Activated CD8-positive, alpha-beta memory T cell treated with anti-CD3 and anti-CD28 coated beads for 48 hours (primary cell): ENCODE measurements around the gene RNF115.

Experiments used
- DNase-seq, 3 experiments: peaks; one replicate each; pipeline ENCODE4 v3.0.0-alpha.2; 2020; ENCODE audit warnings: low read depth in 2 of 3, low spot score in 2 of 3

The RNF115 gene

GRCh38 chr1:145707183-145707867 lies 116.6 kb downstream of the RNF115 start, which contains the start of gene PDZK1:
PDZK1 (minus strand) TSS chr1:145707368; CDS start chr1:145688021, 19,347 bp downstream.
- DNase-seq = no peak

DNA sequence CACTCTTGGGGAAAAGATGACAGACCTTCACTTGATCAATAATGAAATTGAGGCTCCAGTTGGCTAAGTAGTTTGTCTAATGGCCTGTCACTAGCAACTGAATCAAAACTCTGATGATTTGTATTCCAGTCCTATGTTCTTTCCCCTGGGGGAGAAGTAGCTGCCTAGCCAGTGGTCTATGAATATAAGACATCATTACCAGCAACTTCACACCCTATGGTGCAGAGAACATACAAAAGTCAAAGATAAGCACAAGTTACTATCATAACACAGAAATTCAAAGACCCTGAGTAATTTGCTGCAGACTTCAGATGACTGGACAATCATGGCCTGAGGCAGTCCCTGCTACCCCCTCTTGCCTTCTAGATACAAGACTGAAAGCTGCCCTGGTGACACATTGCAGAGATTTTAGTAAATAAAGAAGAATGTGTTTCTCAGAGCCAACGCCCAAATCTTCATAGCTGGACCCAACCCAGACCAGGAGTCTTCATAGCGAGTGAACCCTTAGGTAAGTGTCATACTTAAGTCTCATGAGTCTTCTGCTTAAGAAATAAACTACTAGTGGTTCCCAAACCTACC lies 117.7 kb downstream of the RNF115 start:
- DNase-seq = no peak

DNA sequence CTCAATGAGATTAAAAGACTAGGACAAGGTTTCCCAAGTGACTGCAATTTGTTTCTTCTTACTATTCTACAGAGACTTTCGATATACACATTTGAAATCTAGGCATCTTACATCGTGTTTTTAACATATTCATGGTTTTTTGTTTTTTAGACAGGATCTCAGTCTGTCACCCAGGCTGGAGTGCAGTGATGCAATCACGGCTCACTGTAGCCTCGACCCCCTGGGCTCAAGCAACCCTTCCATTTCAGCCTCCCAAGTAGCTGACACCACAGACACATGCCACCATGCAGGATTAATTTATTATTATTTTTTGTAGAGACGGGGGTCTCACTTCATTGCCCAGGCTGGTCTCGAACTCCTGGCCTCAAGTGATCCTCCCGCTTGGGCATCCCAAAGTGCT lies 118.3 kb downstream of the RNF115 start:
- no peak for DNase-seq

DNA sequence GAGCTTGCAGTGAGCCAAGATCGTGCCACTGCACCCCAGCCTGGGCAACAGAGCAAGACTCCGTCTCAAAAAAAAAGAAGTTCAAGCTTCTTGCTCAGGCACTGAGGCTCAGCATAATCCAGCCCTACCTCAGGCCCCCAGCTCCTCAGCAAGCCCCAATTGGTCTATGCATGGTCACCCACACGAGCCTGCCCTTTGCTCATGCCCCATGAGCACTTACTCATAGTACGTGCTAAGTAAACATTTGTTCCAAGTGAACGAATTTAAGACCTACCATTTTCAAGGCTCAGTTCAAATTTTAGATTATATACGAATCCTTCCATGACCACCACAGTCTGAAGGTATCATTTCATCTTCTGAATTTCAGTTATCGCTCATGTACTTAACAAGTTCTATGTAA lies 121.1 kb downstream of the RNF115 start:
- DNase-seq = no peak

DNA sequence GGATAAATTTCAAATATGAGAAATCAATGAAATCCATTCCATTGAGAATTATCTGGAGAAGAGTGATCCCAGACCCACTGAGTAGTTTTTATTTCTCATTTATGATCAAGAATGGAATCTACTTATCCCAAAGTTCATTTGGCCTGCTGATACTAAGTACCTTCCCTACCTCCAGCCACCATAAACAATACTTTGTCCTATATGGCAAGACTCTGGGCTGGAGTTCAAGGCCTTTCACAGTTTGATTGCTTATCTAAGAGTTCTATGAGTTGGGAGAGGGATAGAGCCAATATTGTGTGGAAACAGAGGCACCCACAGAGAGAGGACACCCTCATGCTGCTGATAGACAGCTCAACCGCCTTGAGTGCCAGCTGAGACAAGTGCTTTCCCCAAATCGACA lies 121.8 kb downstream of the RNF115 start:
- DNase-seq = no peak

DNA sequence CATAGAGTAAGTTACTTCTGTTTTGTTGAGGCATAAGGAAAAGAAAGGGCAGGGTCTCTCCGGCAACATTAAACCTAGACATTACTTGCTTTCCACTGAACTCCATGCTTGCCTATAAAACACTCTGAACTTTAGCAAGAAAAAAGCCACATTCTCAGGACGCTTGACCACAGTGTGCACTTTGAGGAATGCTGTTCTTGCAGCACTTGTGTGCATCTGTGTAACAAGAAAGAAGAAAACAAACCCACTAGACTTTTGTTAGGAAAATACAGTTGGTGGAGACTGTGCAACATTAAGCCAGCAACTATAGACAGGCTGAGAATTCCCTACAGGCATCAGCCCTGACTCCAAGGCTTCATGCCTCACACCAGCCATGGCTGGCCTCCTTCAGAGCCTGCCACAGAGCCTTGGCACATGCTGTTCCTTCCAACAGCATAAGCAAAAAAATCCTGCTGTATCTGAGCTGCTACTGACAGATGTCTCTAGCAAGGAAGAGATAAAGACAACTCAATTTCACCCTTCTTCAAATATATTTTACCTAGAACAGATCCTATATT lies 122.5 kb downstream of the RNF115 start:
- DNase-seq = no peak

DNA sequence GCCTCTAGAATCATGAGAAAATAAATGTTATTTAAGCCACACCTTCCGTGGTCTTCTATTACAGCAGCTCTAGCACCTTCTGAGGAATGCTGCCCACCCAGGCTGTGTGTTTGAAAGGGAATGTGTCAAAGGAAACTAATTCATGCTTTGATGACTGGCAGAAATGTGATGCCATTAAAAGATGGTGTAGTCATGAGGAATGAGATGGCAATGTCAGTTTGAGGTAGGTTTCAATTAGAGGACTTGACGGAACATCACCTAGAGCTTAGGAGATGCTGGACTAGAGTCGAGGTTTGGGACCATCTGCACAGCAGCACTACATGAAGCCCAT lies 127.3 kb downstream of the RNF115 start:
- no peak for DNase-seq

GRCh38 chr1:145695821-145696629 lies 127.9 kb downstream of the RNF115 start:
- no peak for DNase-seq

DNA sequence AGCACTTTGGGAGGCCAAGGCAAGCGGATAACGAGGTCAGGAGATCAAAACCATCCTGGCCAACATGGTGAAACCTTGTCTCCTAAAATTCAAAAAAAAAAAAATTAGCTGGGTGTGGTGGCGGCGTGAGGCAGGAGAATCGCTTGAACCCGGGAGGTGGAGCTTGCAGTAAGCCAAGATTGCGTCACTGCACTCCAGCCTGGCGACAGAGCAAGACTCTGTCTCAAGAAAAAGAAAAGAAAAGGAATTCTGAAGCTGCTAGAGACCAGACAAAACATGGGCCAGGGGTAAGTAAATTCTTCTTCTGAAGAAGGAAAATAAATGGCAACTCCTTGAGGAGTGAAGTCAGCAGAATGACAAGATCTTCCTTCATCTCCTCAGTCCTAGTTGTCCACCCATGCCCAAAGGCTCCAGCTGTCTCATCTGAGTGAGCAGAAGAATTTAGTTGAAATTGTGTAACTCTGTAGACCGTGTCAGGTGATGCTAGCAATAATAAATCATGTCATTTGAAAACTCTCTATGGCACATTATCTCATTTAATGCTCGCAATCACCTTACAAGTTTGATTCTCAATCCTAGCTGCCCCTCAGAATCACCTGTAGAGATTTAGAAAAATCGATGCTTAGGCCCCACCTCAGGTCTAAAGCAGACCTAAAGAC lies 131.0 kb downstream of the RNF115 start:
- DNase-seq = no peak

DNA sequence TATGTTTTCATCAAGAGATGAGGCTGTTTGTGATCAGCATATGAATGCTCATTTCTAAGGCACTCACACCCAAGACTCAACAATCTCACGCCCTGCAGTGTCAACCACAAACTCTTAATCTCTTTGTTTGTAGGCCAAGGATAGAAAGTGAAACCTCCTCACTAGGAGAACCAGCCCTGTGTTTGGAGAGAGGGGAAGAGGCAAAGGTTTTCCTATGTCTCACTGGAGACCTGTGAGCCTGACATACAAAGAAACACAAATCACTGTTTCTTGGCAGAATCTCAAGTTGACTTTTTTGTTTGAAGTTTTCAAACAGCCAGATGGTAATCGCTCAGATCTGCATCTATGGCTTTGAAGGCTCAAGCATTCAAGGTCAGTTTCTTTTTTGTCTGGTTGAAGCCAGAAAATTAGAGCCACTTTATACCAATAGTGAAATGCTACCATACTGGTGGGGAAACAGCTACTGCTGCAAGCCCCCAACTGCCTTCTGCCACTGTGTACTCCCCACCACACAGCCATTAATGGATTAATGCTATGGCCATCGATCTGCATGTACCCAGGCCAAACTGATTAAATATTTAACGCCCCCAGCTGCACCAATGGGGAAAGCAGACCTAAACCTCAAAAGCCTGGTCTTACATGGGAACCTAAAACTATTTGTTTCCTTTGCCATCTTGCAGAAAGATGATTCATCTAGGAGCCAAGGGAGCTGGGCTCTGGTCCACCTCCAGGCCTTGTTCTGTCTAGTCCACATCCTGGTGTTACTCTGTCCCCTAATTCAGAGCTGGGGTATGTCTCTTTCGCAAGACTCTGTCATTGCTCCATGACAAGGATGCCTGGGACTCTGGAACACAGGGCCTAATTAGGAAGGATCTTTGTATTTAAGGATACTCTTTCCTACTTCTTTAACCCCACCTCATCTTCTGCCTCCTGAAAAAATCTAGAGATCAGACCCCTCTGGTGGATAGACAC lies 133.0 kb downstream of the RNF115 start:
- DNase-seq = no peak

DNA sequence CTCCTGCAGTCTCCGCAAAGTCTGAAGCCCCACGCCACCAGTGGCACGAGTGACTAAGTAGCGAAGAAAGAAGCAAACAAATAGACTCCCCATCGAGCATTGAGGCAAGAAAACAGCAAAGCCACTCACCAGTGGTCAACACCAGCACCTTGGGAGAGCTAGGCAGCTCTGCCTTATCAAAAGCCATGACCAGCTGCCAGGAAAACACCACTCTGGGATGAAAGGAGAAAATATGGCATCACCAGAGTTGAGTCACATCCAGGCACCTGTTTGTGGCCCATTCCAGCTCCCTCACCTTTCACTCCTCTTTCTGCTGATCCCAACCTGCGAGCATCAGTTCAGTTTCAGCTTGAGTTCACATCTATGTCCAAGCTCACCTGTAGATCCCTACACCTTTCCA lies 134.0 kb downstream of the RNF115 start:
- DNase-seq = no peak

DNA sequence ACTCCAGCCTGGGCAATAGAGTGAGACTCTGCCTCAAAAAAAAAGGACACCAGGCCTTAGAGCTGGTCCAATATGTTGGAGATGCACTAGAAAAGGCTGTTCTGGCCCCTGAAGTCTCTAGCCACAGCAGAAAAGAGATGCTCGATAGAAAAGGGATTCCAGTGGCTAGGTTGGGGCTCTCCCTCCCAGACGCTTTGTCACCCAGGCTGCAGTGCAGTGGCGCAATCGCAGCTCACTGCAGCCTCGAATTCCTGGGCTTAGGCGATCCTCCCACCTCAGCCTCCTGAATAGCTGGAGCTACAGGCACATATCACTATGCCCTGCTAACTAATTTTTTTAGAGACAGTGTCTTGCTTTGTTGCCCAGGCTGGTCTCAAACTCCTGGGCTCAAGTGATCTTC lies 135.0 kb downstream of the RNF115 start:
- DNase-seq = no peak
